ENCODE measurements around the gene PDE8B. TPM values are rescaled to one million over a fixed set of nuclear protein-coding genes. Genes with fewer than 3 reads are reported as not detected.

The PDE8B gene
- total RNA-seq, 1 donor from 2014 or later: 4.9 TPM

- no peak for DNase-seq
- no peak for ATAC-seq
- no peak for TF ChIP-seq CTCF (IDR thresholded peaks at IDR 0.05)
- H3K27ac ChIP-seq: no peak overlapping the region
- H3K4me1 ChIP-seq: no peaks in the 10 kb centered on the region
- H3K36me3 ChIP-seq: no peaks in the 10 kb centered on the region
- intact Hi-C loops (cut with DNase I): no loop called here
- H3K9me3 ChIP-seq: no peaks in the 10 kb centered on the region
- H3K4me3 ChIP-seq: no peak overlapping the region
- no peaks in the 10 kb centered on the region for H3K27me3 ChIP-seq
These were observed 85.4 kb downstream of the PDE8B start for GRCh38 chr5:77295863-77296378.

- H3K4me1 ChIP-seq: no peaks in the 10 kb centered on the region
- no peaks in the 10 kb centered on the region for H3K9me3 ChIP-seq
- H3K4me3 ChIP-seq: no peak overlapping the region
- no peak for TF ChIP-seq CTCF (IDR thresholded peaks at IDR 0.05)
- intact Hi-C loops (cut with DNase I): no loop called here
- H3K27ac ChIP-seq: no peak overlapping the region
- no peaks in the 10 kb centered on the region for H3K36me3 ChIP-seq
- DNase-seq: no peak
- no peak for ATAC-seq
- H3K27me3 ChIP-seq: no peaks in the 10 kb centered on the region
These were observed 87.7 kb downstream of the PDE8B start for GRCh38 chr5:77298146-77298545.

- Histone ChIP-seq H3K27ac (no peak overlapping the region), H3K4me1 (no peaks in the 10 kb centered on the region), H3K9me3 (no peaks in the 10 kb centered on the region), H3K27me3 (no peaks in the 10 kb centered on the region), H3K4me3 (no peak overlapping the region), H3K36me3 (no peaks in the 10 kb centered on the region)
- DNase-seq (no peak), ATAC-seq (no peak)
- TF ChIP-seq CTCF (IDR thresholded peaks at IDR 0.05): no peak
- intact Hi-C loops (cut with DNase I): no loop called here
These were observed 90.0 kb downstream of the PDE8B start for GRCh38 chr5:77300451-77300850.

- no peak for TF ChIP-seq CTCF (IDR thresholded peaks at IDR 0.05)
- H3K27ac ChIP-seq: no peak overlapping the region
- intact Hi-C loops (cut with DNase I): no loop called here
- no peaks in the 10 kb centered on the region for H3K27me3 ChIP-seq
- H3K36me3 ChIP-seq: no peaks in the 10 kb centered on the region
- no peaks in the 10 kb centered on the region for H3K4me1 ChIP-seq
- no peak overlapping the region for H3K4me3 ChIP-seq
- H3K9me3 ChIP-seq: no peaks in the 10 kb centered on the region
- DNase-seq (no peak), ATAC-seq (peak; percentile 29)
These were observed 91.0 kb downstream of the PDE8B start for GRCh38 chr5:77301447-77301883.

- TF ChIP-seq CTCF (IDR thresholded peaks at IDR 0.05): no peak
- Histone ChIP-seq H3K4me3 (no peak overlapping the region), H3K27me3 (no peaks in the 10 kb centered on the region), H3K36me3 (no peaks in the 10 kb centered on the region), H3K27ac (no peak overlapping the region), H3K4me1 (no peaks in the 10 kb centered on the region), H3K9me3 (no peaks in the 10 kb centered on the region)
- ATAC-seq (peak; percentile 19), DNase-seq (no peak)
- intact Hi-C loops (cut with DNase I): no loop called here
These were observed 91.8 kb downstream of the PDE8B start for GRCh38 chr5:77302247-77302646.

- no peak for DNase-seq
- TF ChIP-seq CTCF (IDR thresholded peaks at IDR 0.05): no peak
- intact Hi-C loops (cut with DNase I): no loop called here
- Histone ChIP-seq H3K27me3 (no peaks in the 10 kb centered on the region), H3K36me3 (no peaks in the 10 kb centered on the region), H3K4me3 (no peak overlapping the region), H3K9me3 (no peaks in the 10 kb centered on the region), H3K27ac (no peak overlapping the region), H3K4me1 (no peaks in the 10 kb centered on the region)
- no peak for ATAC-seq
These were observed 92.2 kb downstream of the PDE8B start for GRCh38 chr5:77302653-77303052.
